HG02885 (cell line): ENCODE results near the gene TTC23.
"Not testable (repeated sequence)": the region's sequence is repeated elsewhere in the genome, so short reads cannot be mapped to it uniquely, and the experiment has no call there.

Source experiments
- ATAC-seq: cut with Tn5 transposase; IDR thresholded peaks from one replicate; pipeline ENCODE4 v1.9.1; 2021; ENCODE audit warnings: mild to moderate bottlenecking; ENCODE audit not compliant: unreplicated experiment, poor library complexity

TTC23 gene

GRCh38 chr15:99209326-99209725 is 40.1 kb downstream of the TTC23 start:
- no peak for ATAC-seq

GRCh38 chr15:99207672-99208071 is 41.7 kb downstream of the TTC23 start:
- ATAC-seq: no peak

- no peak for ATAC-seq
Observed at GRCh38 chr15:99202176-99202552, 47.2 kb downstream of the TTC23 start.

- no peak for ATAC-seq
Observed at GRCh38 chr15:99201408-99202175, 47.8 kb downstream of the TTC23 start.

GRCh38 chr15:99197856-99198255 is 51.5 kb downstream of the TTC23 start:
- no peak for ATAC-seq

GRCh38 chr15:99192181-99192580 is 57.2 kb downstream of the TTC23 start:
- not testable (repeated sequence) for ATAC-seq

- ATAC-seq: no peak
Observed at GRCh38 chr15:99187936-99188335, 61.4 kb downstream of the TTC23 start.

GRCh38 chr15:99185414-99186130 is 63.8 kb downstream of the TTC23 start:
- no peak for ATAC-seq

GRCh38 chr15:99182791-99183190 is 66.6 kb downstream of the TTC23 start:
- no peak for ATAC-seq

- ATAC-seq: no peak
Observed at GRCh38 chr15:99181545-99181971, 67.8 kb downstream of the TTC23 start.

GRCh38 chr15:99180964-99181306 is 68.4 kb downstream of the TTC23 start:
- ATAC-seq: no peak

- no peak for ATAC-seq
Observed at GRCh38 chr15:99180086-99180963, 69.1 kb downstream of the TTC23 start.

- ATAC-seq: no peak
Observed at GRCh38 chr15:99177679-99178078, 71.7 kb downstream of the TTC23 start.

GRCh38 chr15:99176757-99177156 is 72.6 kb downstream of the TTC23 start:
- ATAC-seq: no peak

GRCh38 chr15:99174567-99175395 is 74.6 kb downstream of the TTC23 start:
- ATAC-seq: no peak

GRCh38 chr15:99172989-99173388 is 76.4 kb downstream of the TTC23 start:
- ATAC-seq: no peak

GRCh38 chr15:99172171-99172570 is 77.2 kb downstream of the TTC23 start:
- ATAC-seq: no peak

GRCh38 chr15:99170476-99171065 is 78.8 kb downstream of the TTC23 start:
- no peak for ATAC-seq

- no peak for ATAC-seq
Observed at GRCh38 chr15:99169769-99170311, 79.5 kb downstream of the TTC23 start.
